HEK293 (cell line): ENCODE results near the gene POLR3A.

Source experiments
- CTCF ChIA-PET: fragments of 350-600 bp; formaldehyde crosslinking; extraction: SDS; loops from one replicate; lab custom pipeline; 2021; ENCODE audit warnings: antibody characterized with exemption; lab: Yijun Ruan, JAX
- POLR2A ChIA-PET: fragments of 300-600 bp; formaldehyde crosslinking; extraction: SDS; loops from one replicate; lab custom pipeline; 2020; ENCODE audit warnings: antibody characterized with exemption, inconsistent platforms; lab: Yijun Ruan, JAX
- H3K27ac ChIP-seq: fragments of 200-500 bp; sonication (Bioruptor generic); 2 replicates; pipeline ENCODE4 v1.5.1; 2014; ENCODE audit warnings: low read depth, low read length, control low read depth, inconsistent platforms; ENCODE audit errors: extremely low read depth
- H3K36me3 ChIP-seq, 2 experiments: fragments of 200-500 bp in 1 of 2; sonication (Bioruptor generic) in 1 of 2; 1 replicate in 1 of 2; 2 replicates in 1 of 2; pipeline ENCODE4 v1.5.1; 2014 to 2017; ENCODE audit warnings: inconsistent platforms in 2 of 2, low read length in 2 of 2; ENCODE audit not compliant: control insufficient read depth in 2 of 2, insufficient read depth in 1 of 2
- H3K4me1 ChIP-seq: fragments of 200-500 bp; sonication (Bioruptor generic); 2 replicates; pipeline ENCODE4 v1.5.1; 2014; ENCODE audit warnings: mild to moderate bottlenecking, low read length, inconsistent platforms; ENCODE audit not compliant: control insufficient read depth, insufficient read depth
- H3K4me3 ChIP-seq: 2 replicates; pipeline ENCODE4 v1.5.1; 2011; ENCODE audit warnings: low read depth, mild to moderate bottlenecking, control low read depth, low read length, moderate library complexity
- H3K9me3 ChIP-seq: fragments of 200-500 bp; sonication (Bioruptor generic); 2 replicates; pipeline ENCODE4 v1.5.1; 2014; ENCODE audit warnings: low read depth, low read length, inconsistent platforms; ENCODE audit not compliant: control insufficient read depth, insufficient read depth
- EGR2 ChIP-seq: fragments of 450-650 bp; formaldehyde crosslinking; IDR thresholded peaks from 2 replicates; pipeline ENCODE4 v1.5.1; 2016; ENCODE audit warnings: low read depth, missing biosample characterization, missing genetic modification characterization
- GLIS1 ChIP-seq: fragments of 450-650 bp; formaldehyde crosslinking; IDR thresholded peaks from 2 replicates; pipeline ENCODE4 v1.5.1; 2016; ENCODE audit warnings: missing biosample characterization, missing genetic modification characterization
- PRDM1 ChIP-seq: fragments of 450-650 bp; formaldehyde crosslinking; IDR thresholded peaks from 2 replicates; pipeline ENCODE4; 2016; ENCODE audit warnings: missing biosample characterization, missing genetic modification characterization
- SP7 ChIP-seq: fragments of 450-650 bp; formaldehyde crosslinking; IDR thresholded peaks from 2 replicates; pipeline ENCODE4 v1.5.1; 2016; ENCODE audit warnings: missing biosample characterization, missing genetic modification characterization
- ZBTB1 ChIP-seq: fragments of 450-650 bp; formaldehyde crosslinking; IDR thresholded peaks from 2 replicates; pipeline ENCODE4 v1.5.1; 2016; ENCODE audit warnings: missing biosample characterization, missing genetic modification characterization
- ZBTB17 ChIP-seq: fragments of 450-650 bp; formaldehyde crosslinking; IDR thresholded peaks from 2 replicates; pipeline ENCODE4 v1.5.1; 2016; ENCODE audit warnings: missing biosample characterization, missing genetic modification characterization
- ZNF23 ChIP-seq: fragments of 450-650 bp; formaldehyde crosslinking; IDR thresholded peaks from 2 replicates; pipeline ENCODE4 v1.5.1; 2016; ENCODE audit warnings: missing biosample characterization, missing genetic modification characterization, borderline replicate concordance
- ZNF24 ChIP-seq: fragments of 450-650 bp; formaldehyde crosslinking; IDR thresholded peaks from 2 replicates; pipeline ENCODE4 v1.5.1; 2016; ENCODE audit warnings: missing biosample characterization, missing genetic modification characterization
- ZNF274 ChIP-seq, 2 experiments: fragments of 200-500 bp in 1 of 2; fragments of 450-650 bp in 1 of 2; sonication (Bioruptor generic) in 1 of 2; formaldehyde crosslinking in 1 of 2; IDR thresholded peaks; 2 replicates each; pipeline versions ENCODE4 v1.5.1 to v1.6.1; 2014 to 2016; ENCODE audit warnings: borderline replicate concordance in 1 of 2, inconsistent platforms in 1 of 2, low read length in 1 of 2, missing biosample characterization in 1 of 2, missing genetic modification characterization in 1 of 2
- ZNF366 ChIP-seq: fragments of 450-650 bp; formaldehyde crosslinking; conservative IDR thresholded peaks from 2 replicates; pipeline ENCODE4 v1.5.1; 2016; ENCODE audit warnings: missing biosample characterization, missing genetic modification characterization
- ZNF555 ChIP-seq: fragments of 450-650 bp; formaldehyde crosslinking; conservative IDR thresholded peaks from 2 replicates; pipeline ENCODE4 v1.5.1; 2017; ENCODE audit warnings: missing biosample characterization, mild to moderate bottlenecking, missing genetic modification characterization, inconsistent platforms
- ZNF600 ChIP-seq: fragments of 450-650 bp; formaldehyde crosslinking; IDR thresholded peaks from 2 replicates; pipeline ENCODE4 v1.5.1; 2016; ENCODE audit warnings: missing biosample characterization, missing genetic modification characterization
- ZNF629 ChIP-seq: fragments of 450-650 bp; formaldehyde crosslinking; IDR thresholded peaks from 2 replicates; pipeline ENCODE4 v1.5.1; 2017; ENCODE audit warnings: missing biosample characterization, missing genetic modification characterization
- ZNF747 ChIP-seq: fragments of 450-650 bp; formaldehyde crosslinking; IDR thresholded peaks from 2 replicates; pipeline ENCODE4 v1.5.1; 2016; ENCODE audit warnings: missing biosample characterization, missing genetic modification characterization
- TF ChIP-seq, protein P1 (sequence below): fragments of 450-650 bp; formaldehyde crosslinking; IDR thresholded peaks from 2 replicates; pipeline ENCODE4 v1.5.1; 2016; ENCODE audit warnings: missing biosample characterization, missing genetic modification characterization
- TF ChIP-seq, protein P2 (sequence below): fragments of 450-650 bp; formaldehyde crosslinking; IDR thresholded peaks from 2 replicates; pipeline ENCODE4 v1.5.1; 2016; ENCODE audit warnings: missing biosample characterization, missing genetic modification characterization
- TF ChIP-seq, protein P3 (sequence below): fragments of 450-650 bp; IDR thresholded peaks from 2 replicates; pipeline ENCODE4 v1.5.1; 2018; ENCODE audit warnings: missing biosample characterization, mild to moderate bottlenecking, missing genetic modification characterization
- TF ChIP-seq, protein P4 (sequence below): fragments of 450-650 bp; formaldehyde crosslinking; IDR thresholded peaks from 2 replicates; pipeline ENCODE4 v1.5.1; 2016; ENCODE audit warnings: missing biosample characterization, missing genetic modification characterization
- TF ChIP-seq, protein P5 (sequence below): fragments of 450-650 bp; formaldehyde crosslinking; IDR thresholded peaks from 2 replicates; pipeline ENCODE4 v1.5.1; 2016; ENCODE audit warnings: missing biosample characterization, missing genetic modification characterization
- TF ChIP-seq, protein P6 (sequence below): fragments of 450-650 bp; formaldehyde crosslinking; IDR thresholded peaks from 2 replicates; pipeline ENCODE4 v1.5.1; 2016; ENCODE audit warnings: missing biosample characterization, missing genetic modification characterization, low read depth

Gene POLR3A

DNA sequence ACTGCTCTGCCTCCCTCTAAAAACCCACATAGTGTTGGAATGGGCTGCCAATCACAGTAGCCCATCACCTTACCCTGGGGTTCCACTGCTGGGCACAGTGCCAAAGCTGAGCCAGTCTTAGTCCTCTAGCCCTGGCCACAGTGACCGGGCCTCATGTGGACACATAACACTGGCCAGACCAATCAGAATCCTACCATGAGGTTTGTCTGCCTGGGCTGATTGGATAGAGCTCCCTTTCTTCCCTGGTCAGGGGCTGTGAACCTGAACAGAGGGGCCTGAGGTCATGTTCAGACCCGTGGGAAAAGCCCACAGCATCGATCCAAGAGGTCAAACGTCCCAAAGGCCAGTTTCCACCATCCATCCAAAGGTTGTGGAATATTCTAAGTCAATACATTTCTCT lies 108.8 kb downstream of the POLR3A start (continued):
- TF ChIP-seq, protein P1, sequence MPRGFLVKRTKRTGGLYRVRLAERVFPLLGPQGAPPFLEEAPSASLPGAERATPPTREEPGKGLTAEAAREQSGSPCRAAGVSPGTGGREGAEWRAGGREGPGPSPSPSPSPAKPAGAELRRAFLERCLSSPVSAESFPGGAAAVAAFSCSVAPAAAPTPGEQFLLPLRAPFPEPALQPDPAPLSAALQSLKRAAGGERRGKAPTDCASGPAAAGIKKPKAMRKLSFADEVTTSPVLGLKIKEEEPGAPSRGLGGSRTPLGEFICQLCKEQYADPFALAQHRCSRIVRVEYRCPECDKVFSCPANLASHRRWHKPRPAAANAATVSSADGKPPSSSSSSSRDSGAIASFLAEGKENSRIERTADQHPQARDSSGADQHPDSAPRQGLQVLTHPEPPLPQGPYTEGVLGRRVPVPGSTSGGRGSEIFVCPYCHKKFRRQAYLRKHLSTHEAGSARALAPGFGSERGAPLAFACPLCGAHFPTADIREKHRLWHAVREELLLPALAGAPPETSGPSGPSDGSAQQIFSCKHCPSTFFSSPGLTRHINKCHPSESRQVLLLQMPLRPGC (tag by site-specific recombination) = no peak
- TF ChIP-seq ZBTB1 (tag by site-specific recombination) = no peak
- TF ChIP-seq, protein P2, sequence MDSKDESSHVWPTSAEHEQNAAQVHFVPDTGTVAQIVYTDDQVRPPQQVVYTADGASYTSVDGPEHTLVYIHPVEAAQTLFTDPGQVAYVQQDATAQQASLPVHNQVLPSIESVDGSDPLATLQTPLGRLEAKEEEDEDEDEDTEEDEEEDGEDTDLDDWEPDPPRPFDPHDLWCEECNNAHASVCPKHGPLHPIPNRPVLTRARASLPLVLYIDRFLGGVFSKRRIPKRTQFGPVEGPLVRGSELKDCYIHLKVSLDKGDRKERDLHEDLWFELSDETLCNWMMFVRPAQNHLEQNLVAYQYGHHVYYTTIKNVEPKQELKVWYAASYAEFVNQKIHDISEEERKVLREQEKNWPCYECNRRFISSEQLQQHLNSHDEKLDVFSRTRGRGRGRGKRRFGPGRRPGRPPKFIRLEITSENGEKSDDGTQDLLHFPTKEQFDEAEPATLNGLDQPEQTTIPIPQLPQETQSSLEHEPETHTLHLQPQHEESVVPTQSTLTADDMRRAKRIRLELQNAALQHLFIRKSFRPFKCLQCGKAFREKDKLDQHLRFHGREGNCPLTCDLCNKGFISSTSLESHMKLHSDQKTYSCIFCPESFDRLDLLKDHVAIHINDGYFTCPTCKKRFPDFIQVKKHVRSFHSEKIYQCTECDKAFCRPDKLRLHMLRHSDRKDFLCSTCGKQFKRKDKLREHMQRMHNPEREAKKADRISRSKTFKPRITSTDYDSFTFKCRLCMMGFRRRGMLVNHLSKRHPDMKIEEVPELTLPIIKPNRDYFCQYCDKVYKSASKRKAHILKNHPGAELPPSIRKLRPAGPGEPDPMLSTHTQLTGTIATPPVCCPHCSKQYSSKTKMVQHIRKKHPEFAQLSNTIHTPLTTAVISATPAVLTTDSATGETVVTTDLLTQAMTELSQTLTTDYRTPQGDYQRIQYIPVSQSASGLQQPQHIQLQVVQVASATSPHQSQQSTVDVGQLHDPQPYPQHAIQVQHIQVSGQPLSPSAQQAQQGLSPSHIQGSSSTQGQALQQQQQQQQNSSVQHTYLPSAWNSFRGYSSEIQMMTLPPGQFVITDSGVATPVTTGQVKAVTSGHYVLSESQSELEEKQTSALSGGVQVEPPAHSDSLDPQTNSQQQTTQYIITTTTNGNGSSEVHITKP (tag by site-specific recombination) = no peak
- TF ChIP-seq, protein P3, sequence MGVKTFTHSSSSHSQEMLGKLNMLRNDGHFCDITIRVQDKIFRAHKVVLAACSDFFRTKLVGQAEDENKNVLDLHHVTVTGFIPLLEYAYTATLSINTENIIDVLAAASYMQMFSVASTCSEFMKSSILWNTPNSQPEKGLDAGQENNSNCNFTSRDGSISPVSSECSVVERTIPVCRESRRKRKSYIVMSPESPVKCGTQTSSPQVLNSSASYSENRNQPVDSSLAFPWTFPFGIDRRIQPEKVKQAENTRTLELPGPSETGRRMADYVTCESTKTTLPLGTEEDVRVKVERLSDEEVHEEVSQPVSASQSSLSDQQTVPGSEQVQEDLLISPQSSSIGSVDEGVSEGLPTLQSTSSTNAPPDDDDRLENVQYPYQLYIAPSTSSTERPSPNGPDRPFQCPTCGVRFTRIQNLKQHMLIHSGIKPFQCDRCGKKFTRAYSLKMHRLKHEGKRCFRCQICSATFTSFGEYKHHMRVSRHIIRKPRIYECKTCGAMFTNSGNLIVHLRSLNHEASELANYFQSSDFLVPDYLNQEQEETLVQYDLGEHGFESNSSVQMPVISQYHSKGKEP (tag by site-specific recombination) = no peak
- no peak for TF ChIP-seq ZNF555
- no peak for TF ChIP-seq ZNF274 (IDR thresholded peaks at IDR 0.05; ENCODE audit: low read length)
- TF ChIP-seq ZNF274 (tag by site-specific recombination; IDR thresholded peaks at IDR 0.05; ENCODE audit: borderline replicate concordance) = no peak
- no peak for TF ChIP-seq ZNF747 (tag by site-specific recombination)

DNA sequence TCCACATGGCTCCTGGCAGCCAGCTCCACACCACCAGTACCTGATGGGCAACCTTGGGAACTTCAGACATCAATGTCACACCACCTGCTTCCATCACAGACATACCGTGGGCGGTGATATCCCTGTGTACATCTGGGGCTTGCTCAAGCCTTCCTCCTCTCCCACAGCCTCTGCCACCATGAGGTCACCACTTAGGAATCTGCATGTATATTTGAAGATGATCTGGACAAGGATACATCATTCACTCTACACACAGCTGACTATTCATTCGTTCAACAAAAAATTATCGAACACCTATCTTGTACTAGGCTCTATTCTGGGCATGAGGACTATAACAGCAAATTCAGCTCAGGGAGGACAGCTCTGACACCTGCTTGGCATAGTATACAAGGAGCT lies 109.6 kb downstream of the POLR3A start:
- H3K27ac ChIP-seq = no peak overlapping the region
- H3K9me3 ChIP-seq = no peaks in the 10 kb centered on the region
- H3K4me1 ChIP-seq = peaks cover 2% of the 10 kb centered on the region; the same call in 1 of the 2 replicates
- ChIA-PET POLR2A (interaction anchor here (0.7 kb wide), 1 partner anchor 16 kb away, joined by 6 read pairs; no protein-coding TSS in a partner anchor), CTCF (interaction anchor here (0.7 to 2.2 kb wide), 4 partner anchors 20 to 143 kb away, joined by 3 to 10 read pairs (median 5); no protein-coding TSS in a partner anchor)
- H3K4me3 ChIP-seq = no peak overlapping the region
- H3K36me3 ChIP-seq = peaks cover 0 to 13% of the 10 kb centered on the region in 2 experiments; a peak in 2 of 3 replicates
- TF ChIP-seq ZNF629 (tag by site-specific recombination) (0 out of 2 replicates have a peak, but pooled peaks have one; percentile 32), GLIS1 (peak; percentile 56; the same call in 1 of the 2 replicates), EGR2 (tag by site-specific recombination) (peak; percentile 70), SP7 (tag by site-specific recombination) (peak; percentile 39; the same call in 1 of the 2 replicates), ZNF24 (tag by site-specific recombination) (0 out of 2 replicates have a peak, but pooled peaks have one; percentile 23), ZBTB17 (tag by site-specific recombination) (peak; percentile 68), ZNF366 (tag by site-specific recombination) (0 out of 2 replicates have a peak, but pooled peaks have one; percentile 57), PRDM1 (tag by site-specific recombination) (0 out of 2 replicates have a peak, but pooled peaks have one; percentile 35), ZNF600 (tag by site-specific recombination) (peak; percentile 73), ZNF23 (no peak)
- TF ChIP-seq, protein P4, sequence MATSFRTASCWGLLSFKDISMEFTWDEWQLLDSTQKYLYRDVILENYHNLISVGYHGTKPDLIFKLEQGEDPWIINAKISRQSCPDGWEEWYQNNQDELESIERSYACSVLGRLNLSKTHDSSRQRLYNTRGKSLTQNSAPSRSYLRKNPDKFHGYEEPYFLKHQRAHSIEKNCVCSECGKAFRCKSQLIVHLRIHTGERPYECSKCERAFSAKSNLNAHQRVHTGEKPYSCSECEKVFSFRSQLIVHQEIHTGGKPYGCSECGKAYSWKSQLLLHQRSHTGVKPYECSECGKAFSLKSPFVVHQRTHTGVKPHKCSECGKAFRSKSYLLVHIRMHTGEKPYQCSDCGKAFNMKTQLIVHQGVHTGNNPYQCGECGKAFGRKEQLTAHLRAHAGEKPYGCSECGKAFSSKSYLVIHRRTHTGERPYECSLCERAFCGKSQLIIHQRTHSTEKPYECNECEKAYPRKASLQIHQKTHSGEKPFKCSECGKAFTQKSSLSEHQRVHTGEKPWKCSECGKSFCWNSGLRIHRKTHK (tag by site-specific recombination) = no peak
- TF ChIP-seq, protein P5, sequence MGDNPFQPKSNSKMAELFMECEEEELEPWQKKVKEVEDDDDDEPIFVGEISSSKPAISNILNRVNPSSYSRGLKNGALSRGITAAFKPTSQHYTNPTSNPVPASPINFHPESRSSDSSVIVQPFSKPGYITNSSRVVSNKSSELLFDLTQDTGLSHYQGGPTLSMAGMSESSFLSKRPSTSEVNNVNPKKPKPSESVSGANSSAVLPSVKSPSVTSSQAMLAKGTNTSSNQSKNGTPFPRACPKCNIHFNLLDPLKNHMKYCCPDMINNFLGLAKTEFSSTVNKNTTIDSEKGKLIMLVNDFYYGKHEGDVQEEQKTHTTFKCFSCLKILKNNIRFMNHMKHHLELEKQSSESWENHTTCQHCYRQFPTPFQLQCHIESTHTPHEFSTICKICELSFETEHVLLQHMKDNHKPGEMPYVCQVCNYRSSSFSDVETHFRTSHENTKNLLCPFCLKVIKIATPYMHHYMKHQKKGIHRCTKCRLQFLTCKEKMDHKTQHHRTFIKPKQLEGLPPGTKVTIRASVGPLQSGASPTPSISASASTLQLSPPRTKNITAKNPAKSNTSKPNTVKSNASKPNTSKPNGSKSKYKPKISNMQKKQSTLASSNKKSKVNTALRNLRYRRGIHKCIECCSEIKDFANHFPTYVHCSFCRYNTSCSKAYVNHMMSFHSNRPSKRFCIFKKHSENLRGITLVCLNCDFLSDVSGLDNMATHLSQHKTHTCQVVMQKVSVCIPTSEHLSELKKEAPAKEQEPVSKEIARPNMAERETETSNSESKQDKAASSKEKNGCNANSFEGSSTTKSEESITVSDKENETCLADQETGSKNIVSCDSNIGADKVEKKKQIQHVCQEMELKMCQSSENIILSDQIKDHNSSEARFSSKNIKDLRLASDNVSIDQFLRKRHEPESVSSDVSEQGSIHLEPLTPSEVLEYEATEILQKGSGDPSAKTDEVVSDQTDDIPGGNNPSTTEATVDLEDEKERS (tag by site-specific recombination) = no peak
- TF ChIP-seq, protein P6, sequence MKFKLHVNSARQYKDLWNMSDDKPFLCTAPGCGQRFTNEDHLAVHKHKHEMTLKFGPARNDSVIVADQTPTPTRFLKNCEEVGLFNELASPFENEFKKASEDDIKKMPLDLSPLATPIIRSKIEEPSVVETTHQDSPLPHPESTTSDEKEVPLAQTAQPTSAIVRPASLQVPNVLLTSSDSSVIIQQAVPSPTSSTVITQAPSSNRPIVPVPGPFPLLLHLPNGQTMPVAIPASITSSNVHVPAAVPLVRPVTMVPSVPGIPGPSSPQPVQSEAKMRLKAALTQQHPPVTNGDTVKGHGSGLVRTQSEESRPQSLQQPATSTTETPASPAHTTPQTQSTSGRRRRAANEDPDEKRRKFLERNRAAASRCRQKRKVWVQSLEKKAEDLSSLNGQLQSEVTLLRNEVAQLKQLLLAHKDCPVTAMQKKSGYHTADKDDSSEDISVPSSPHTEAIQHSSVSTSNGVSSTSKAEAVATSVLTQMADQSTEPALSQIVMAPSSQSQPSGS (tag by site-specific recombination) = peak; percentile 76
